ENCODE measurements around the gene WBP11. TPM values are rescaled to one million over a fixed set of nuclear protein-coding genes. Genes with fewer than 3 reads are reported as not detected.
A peak's percentile ranks its signal among the peaks of the same experiment; 100 is the strongest.

WBP11 gene
- total and polyA plus RNA-seq, 2 of the 13 experiments (the other 11 are each of a cell fraction or from before 2014, with no cell fraction given), result 7.6 to 31.0 TPM

DNA sequence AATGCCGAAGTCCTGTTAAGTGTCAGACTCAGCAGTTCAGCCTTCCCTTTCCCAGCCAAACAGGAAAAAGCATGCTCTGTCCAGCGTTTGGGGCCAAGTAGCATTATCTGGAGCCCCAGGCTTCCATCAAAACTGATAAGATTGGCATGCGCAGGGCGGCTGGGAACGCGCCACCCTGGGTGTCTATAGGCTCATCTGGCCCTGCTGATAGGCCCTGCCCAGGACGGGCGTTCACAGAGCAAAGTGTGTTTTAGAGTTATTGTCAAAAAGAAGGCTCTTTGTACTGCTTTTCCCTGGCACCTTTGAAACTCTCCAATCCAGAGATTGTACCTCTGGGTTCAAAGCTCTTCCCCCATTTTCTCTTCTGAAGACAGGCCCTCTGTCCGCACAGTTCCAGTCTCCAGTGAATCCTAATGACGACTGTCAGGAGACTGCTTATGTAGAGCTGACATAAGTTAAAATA, 40.2 kb upstream of the WBP11 start, which contains the start of gene ART4 (continued):
- TF ChIP-seq, protein P1, sequence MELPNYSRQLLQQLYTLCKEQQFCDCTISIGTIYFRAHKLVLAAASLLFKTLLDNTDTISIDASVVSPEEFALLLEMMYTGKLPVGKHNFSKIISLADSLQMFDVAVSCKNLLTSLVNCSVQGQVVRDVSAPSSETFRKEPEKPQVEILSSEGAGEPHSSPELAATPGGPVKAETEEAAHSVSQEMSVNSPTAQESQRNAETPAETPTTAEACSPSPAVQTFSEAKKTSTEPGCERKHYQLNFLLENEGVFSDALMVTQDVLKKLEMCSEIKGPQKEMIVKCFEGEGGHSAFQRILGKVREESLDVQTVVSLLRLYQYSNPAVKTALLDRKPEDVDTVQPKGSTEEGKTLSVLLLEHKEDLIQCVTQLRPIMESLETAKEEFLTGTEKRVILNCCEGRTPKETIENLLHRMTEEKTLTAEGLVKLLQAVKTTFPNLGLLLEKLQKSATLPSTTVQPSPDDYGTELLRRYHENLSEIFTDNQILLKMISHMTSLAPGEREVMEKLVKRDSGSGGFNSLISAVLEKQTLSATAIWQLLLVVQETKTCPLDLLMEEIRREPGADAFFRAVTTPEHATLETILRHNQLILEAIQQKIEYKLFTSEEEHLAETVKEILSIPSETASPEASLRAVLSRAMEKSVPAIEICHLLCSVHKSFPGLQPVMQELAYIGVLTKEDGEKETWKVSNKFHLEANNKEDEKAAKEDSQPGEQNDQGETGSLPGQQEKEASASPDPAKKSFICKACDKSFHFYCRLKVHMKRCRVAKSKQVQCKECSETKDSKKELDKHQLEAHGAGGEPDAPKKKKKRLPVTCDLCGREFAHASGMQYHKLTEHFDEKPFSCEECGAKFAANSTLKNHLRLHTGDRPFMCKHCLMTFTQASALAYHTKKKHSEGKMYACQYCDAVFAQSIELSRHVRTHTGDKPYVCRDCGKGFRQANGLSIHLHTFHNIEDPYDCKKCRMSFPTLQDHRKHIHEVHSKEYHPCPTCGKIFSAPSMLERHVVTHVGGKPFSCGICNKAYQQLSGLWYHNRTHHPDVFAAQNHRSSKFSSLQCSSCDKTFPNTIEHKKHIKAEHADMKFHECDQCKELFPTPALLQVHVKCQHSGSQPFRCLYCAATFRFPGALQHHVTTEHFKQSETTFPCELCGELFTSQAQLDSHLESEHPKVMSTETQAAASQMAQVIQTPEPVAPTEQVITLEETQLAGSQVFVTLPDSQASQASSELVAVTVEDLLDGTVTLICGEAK (IDR thresholded peaks at IDR 0.05), result no peak
- TF ChIP-seq, protein P1 (CRISPR knock-in tag; IDR thresholded peaks at IDR 0.05), result peak; percentile 51; the same call in 1 of the 2 replicates
- no peak for TF ChIP-seq ZNF773 (CRISPR knock-in tag; IDR thresholded peaks at IDR 0.05; ENCODE audit: borderline replicate concordance)
- TF ChIP-seq ZBTB20 (CRISPR knock-in tag; IDR thresholded peaks at IDR 0.05; ENCODE audit: borderline replicate concordance, low read depth), result 0 out of 2 replicates have a peak, but pooled peaks have one; percentile 43
- TF ChIP-seq, protein P2, sequence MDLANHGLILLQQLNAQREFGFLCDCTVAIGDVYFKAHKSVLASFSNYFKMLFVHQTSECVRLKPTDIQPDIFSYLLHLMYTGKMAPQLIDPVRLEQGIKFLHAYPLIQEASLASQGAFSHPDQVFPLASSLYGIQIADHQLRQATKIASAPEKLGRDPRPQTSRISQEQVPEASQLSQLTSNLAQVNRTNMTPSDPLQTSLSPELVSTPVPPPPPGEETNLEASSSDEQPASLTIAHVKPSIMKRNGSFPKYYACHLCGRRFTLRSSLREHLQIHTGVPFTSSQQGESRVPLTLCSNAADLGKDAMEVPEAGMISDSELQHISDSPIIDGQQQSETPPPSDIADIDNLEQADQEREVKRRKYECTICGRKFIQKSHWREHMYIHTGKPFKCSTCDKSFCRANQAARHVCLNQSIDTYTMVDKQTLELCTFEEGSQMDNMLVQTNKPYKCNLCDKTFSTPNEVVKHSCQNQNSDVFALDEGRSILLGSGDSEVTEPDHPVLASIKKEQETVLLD (CRISPR knock-in tag; IDR thresholded peaks at IDR 0.05; ENCODE audit: low read depth), result no peak
- TF ChIP-seq SALL1 (CRISPR knock-in tag; IDR thresholded peaks at IDR 0.05), result peak; percentile 85
- TF ChIP-seq, protein P3, sequence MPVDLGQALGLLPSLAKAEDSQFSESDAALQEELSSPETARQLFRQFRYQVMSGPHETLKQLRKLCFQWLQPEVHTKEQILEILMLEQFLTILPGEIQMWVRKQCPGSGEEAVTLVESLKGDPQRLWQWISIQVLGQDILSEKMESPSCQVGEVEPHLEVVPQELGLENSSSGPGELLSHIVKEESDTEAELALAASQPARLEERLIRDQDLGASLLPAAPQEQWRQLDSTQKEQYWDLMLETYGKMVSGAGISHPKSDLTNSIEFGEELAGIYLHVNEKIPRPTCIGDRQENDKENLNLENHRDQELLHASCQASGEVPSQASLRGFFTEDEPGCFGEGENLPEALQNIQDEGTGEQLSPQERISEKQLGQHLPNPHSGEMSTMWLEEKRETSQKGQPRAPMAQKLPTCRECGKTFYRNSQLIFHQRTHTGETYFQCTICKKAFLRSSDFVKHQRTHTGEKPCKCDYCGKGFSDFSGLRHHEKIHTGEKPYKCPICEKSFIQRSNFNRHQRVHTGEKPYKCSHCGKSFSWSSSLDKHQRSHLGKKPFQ (CRISPR knock-in tag; IDR thresholded peaks at IDR 0.05; ENCODE audit: insufficient replicate concordance), result no peak
- TF ChIP-seq ZNF3 (CRISPR knock-in tag; IDR thresholded peaks at IDR 0.05), result no peak
- TF ChIP-seq ZNF549 (CRISPR knock-in tag; IDR thresholded peaks at IDR 0.05), result no peak
- TF ChIP-seq ATF6 (CRISPR knock-in tag; conservative IDR thresholded peaks at IDR 0.05), result no peak
- no peak for TF ChIP-seq NFE2 (CRISPR knock-in tag; IDR thresholded peaks at IDR 0.05)
- peak; percentile 51 for TF ChIP-seq ZFY (CRISPR knock-in tag; IDR thresholded peaks at IDR 0.05)
- no peak; the same call in 1 of the 2 replicates for TF ChIP-seq ZNF788 (CRISPR knock-in tag; IDR thresholded peaks at IDR 0.05; ENCODE audit: borderline replicate concordance)
- peak; percentile 42; the same call in 1 of the 2 replicates for TF ChIP-seq ISL2 (CRISPR knock-in tag; IDR thresholded peaks at IDR 0.05)
- TF ChIP-seq, protein P4, sequence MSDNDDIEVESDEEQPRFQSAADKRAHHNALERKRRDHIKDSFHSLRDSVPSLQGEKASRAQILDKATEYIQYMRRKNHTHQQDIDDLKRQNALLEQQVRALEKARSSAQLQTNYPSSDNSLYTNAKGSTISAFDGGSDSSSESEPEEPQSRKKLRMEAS (IDR thresholded peaks at IDR 0.05), result peak; percentile 73
